T follicular helper cell (primary cell): ENCODE results near the gene PPFIA4.

Experiments used
- DNase-seq: peaks from one replicate; pipeline ENCODE4 v3.0.0-alpha.2; 2020; ENCODE audit warnings: low read depth

The PPFIA4 gene

DNA sequence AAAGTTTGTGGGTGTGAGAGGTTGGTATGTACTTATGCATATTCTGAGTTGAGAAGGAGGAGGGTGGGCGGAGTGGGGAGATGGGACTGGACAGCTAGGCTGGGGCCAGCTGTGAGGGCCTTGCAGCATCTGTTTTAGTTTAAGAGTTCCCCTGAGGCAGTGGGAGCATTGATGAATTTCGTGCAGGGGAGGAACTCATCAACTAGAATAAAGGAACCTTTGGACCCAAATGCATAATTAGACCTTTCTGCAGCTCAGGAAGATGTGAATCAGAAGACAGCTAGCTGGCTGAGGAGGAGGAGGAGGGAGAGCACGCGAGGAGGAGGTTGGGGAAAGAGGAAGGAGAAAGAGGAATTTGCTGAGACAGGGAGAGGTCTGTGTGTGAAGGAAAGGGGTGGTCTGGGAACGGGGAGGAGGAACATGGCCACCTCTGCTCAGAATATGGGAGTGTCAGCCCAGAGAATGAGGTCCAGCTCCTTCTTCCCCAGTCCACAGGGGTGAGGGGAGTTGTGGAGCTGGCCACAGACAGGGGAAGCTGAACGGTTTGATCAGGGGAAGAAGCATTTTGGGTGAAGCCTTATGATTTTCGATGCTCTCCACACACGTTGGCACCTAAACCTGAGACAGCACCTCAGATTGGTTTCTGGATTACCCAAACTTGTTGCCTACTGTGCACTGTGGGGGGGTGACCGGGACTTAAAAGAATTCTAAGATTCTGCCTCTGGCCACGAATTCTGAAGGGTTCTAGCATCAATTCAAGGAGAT, 31.8 kb downstream of the PPFIA4 start:
- DNase-seq, result no peak

DNA sequence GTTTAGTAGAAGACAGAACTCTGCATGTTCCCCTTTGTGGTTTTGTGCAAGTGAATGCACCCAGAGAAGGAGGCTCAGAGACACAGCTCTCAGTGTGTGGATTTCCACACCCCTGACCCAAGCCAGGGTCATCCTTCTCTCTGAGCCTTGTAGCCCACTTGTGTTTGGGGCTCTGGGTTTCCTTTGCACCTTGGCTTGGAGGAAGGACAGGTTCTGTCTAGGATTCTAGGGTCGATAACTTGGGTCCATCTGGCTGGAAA, 32.3 kb downstream of the PPFIA4 start:
- no peak for DNase-seq

DNA sequence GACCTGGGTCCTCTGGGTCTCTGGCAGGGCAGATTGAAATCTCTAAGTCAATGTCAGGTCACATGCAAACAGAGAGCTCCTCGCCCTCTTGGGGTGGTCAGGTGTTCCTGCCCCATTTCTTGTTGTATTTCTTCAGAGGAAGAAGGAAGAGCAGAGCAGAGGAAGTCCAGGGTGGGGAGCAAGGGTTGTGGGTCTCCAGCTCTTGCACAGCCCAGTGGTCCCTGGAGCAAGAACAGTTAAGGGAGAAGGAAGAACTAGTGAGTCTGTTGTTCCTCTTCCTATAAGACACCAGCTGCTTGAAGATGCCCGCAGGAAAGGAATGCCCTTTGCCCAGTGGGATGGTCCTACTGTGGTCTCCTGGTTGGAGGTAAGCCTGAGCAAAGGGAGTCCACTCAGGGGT, 33.2 kb downstream of the PPFIA4 start:
- no peak for DNase-seq

DNA sequence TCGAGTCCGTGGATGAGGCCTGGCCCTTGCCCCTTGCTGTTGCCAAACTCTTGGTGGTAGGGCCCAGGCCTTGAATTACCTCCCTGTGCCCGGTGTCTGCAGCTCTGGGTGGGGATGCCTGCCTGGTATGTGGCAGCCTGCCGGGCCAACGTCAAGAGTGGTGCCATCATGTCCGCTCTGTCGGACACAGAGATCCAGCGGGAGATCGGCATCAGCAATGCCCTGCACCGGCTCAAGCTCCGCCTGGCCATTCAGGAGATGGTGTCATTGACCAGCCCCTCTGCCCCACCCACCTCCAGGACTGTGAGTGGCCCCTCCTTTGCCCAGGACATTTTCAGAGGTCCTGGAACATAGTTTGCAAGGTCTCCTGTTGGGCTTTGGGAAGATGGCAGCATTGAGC, 33.8 kb downstream of the PPFIA4 start:
- DNase-seq, result no peak

DNA sequence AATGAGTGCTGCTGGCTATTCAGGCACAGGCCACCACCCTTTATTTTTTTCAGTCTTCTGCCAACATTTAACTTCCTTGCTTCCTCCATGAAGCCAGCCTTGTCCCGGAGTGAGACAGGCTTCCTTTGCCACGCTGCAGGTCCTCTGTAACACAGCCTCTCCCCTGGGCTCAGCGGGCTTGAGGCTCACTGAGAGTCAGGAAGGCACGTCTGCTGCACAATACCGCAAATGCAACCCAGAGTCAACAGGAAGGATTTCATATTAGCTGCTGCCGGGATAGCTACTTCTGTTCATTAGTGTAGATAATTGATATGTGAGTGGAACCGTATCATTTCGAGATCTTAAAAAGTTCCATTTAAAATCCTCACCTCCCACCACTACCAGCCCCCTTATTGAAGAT, 37.0 kb downstream of the PPFIA4 start:
- no peak for DNase-seq

DNA sequence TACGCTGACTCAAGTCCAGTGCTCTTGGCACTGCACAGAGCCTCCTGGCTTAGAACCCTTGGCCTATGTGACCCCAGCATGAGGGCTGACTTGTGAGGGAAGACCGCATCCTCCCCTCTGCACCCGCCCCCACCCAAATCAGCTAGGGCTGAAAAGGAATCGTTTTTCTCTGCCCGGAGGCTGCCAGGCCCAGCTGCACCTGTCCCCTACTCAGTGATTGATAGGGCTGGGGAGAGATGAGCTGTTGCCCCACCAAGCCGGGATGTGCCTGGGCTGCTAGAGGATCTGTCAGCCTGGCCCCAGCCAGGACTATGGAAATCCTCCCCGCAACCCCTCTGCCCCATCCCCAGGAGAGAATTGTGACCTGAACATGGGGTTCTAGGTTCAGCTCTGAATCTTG, 38.9 kb downstream of the PPFIA4 start:
- no peak for DNase-seq

DNA sequence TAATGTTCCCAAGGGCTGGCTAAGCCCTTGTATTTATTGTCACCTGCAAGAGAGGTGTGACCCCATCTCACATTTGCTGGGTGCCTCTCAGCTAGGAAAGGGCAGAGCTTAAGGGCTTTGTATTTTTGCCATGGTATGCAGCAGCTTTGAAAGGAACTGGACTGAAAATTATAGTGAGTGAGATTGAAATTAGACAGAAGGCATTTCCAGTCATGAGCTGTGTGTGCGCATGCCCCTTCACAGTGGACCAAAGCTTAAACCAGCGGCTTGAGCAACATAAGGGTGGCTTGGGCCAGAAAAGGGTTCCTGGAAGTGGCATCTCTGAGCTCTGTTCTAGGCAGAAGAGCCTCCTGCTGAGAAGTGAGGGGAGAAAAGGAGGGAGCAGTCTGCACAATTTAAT, 39.7 kb downstream of the PPFIA4 start:
- no peak for DNase-seq

DNA sequence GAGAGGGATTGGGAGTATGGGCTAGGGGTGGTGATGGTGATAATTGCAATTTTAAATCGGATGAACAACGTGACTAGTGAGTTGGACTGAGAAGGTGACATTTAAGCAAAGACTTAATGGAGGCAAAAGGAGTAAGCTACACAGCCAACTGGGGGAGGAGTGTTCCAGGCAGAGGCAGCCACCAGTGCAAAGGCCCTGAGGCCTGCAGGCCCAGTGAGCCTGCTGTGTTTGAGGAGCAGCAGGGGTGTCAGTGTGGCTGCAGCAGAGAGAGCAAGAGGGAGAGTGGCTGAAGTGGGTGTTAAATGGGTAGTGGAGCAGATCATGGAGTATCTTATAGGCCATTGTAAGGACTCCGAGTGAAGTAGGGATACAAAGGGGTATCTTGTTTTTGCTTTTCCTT, 40.7 kb downstream of the PPFIA4 start:
- no peak for DNase-seq

DNA sequence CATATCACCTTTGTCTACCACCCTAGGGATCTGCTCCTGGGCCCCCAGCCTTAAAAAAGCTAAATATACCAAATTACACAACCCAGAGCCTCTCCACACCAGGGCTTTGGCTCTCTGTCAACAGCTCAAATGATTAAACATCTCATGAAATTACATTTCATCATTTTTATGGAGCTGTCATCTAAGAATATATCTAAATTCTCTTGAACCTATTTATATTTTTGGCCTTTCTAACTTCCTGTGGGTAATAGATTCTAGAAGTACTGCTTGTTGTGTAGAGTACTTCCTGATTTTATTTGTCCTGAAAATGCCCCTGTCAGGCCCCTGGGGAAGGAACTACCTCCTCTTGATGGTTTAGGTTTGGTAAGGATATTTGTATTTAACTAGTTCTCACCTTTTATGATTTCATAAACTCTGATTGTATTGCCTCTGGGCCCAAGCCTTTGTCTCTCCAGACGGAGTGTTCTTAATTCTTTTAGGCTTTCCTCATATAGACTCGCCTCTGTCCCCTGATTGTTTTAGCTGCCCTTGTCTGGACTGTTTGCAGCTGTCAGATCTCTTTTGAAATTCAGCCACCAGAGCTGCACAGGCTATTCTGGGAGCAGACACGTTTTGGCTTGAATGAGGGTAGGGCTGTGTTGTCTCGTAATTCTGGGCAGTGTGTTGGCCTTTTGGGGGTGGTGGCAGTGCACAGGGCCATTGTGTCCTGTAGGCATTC, 42.9 kb downstream of the PPFIA4 start:
- DNase-seq, result no peak

DNA sequence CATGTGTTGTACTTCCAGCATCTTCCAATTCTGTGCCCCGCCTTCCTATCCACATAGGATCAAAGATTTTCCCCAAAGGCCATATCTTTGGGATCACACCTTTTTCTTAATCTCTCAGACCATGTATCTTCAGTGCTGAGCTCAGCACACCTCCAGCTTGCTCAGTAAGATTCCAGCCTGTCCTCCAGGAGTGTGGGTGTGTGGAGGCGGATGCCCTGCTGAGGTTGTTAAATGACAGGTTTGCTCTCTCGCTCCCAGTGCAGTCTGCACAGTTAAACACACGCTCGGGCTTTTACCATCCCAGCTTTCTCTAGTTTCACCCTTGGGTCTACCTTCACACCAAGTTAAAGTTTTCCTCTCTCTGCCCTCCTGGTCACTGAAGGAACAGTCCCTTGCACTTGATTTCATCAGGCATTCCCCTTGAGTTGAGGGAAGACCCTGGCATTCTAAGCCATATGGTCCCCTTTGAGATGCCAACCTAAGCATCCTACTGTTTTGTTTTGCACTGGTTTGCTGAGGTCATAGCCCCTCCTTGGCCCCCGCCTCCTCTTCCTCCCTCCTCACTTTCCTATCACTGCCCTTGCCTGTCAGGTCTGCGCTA, 45.8 kb downstream of the PPFIA4 start:
- DNase-seq, result no peak

DNA sequence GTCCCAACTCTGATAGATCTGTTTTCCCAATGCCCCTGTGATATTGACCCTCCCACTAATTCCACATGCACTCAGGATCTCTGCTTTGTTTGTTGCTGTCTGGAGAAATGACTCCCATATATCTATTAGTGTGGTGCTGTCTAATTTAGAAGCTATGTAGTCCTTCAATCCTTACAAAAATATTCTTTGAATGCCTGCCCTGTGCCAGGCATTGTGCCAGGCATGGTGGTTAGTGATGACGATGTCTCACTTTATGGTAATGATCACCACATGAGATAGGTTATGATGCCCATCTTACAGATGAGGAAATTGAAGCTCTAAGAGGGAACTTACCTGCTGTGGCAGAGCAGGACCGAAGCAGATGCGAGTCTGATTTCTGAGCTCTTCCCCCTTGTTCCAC, 46.6 kb downstream of the PPFIA4 start:
- DNase-seq, result no peak

DNA sequence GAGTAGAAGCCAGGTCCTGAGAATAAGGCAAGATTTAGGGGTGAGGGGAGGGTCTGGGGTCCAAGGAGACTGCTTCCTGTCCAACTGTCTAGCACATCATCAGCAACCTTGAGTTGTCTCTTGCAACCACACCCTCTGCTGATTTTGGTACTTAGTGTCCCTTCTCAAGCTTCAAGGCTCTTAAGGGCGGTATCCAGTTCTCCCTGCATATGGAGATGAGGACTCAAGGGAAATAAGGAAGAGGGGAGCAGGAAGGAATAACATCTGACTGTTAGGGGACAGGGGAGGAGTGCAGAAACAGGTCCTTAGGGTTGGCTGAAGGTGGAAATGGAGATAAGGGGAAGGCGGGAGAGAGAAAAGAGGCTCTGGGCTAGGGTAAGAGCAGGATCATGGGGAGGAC, 47.2 kb downstream of the PPFIA4 start:
- no peak for DNase-seq

DNA sequence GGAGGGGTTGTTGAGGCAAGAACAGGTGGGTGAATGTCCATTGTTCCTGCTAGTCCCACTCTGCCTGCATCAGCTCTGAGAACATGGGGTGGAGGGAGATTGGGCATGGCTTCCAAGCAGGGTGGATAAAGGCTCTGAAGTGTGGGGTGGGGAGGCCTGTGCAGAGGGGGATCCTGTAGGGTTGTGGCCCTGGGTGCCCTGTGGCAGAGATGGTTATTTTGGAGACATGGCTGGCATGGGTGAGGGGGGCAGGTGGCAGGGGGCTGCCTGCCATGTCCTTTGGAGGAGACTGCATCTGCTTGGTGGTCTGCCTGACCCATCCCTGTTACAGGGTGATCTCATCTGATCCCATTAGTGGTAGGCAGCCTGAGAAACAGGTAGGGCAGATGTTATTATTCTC, 48.3 kb downstream of the PPFIA4 start:
- no peak for DNase-seq

DNA sequence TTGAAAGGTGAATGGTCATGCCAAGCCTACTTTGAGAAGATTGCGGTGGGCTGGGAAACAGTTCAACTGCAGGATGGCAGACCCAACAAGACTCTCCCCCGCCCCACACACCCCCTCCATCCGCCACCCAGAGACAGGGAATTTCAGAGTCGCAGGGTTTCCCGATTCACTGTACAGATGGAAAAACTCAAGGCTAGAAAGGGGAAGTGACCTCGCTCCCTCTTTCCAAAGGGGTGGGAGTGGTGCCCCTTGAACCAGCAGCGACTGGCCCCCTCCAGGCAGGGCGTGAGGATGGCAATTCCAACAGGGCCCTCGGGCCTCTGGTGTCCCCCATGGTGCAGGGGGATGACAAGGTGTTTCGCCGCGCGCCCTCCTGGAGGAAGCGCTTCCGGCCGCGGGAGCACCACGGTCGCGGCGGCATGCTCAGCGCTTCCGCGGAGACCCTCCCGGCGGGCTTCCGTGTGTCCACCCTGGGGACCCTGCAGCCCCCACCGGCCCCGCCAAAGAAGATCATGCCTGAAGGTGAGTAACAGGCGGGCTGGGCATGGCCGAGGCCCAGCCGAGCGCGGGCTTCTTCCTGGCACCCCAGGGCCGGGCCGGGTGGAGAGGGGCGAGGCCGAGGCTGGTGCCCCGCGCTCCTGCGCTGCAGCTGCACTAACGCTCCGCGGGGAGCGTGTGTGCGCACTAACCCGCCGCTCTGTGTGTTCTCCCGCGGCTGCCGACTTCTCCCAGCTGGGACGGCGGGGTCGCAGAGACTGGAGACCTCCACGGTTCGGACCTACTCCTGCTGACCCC, 49.1 kb downstream of the PPFIA4 start:
- no peak for DNase-seq

DNA sequence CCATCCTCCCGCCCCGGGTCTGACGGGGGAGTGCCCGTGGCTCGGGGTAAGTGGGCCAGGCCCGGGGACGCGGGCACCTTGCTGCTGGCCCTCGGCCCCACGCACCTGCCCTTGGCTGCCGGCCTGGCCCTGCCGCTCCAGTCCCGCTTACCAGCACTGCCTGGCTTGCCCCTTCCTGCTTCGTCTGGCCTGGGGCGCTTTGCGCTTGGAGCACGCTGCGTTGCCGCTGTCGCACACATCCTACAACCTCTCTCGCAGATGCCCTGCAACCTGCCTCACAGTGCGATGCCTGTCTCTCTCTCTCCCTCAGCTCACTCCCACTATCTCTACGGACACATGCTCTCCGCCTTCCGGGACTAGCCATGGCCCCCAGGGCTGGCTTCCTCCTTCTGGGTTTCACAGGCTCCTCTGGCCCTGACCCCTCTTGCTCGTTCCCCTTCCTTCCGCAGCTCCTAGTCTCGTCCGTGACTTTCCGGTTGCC, 49.8 kb downstream of the PPFIA4 start:
- DNase-seq, result no peak

DNA sequence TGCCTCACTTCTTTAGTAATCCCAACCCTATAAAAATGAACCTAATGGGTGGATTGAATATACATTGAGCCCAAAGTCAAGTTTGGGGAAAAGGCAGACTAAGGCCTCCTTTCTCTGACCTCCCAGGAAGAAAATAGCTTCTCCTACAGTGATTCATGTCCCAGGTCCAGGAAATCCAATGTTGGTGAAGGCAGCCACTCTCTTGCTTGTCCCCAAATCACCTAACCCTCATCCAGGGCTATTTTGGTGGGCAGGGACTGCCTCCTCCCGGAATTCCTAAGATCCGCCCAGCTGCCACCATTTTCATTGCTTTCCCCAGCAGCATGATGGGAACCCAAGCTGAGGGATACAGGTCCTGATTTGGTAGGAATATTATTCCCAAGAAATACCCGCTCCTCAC, 51.1 kb downstream of the PPFIA4 start:
- no peak for DNase-seq

DNA sequence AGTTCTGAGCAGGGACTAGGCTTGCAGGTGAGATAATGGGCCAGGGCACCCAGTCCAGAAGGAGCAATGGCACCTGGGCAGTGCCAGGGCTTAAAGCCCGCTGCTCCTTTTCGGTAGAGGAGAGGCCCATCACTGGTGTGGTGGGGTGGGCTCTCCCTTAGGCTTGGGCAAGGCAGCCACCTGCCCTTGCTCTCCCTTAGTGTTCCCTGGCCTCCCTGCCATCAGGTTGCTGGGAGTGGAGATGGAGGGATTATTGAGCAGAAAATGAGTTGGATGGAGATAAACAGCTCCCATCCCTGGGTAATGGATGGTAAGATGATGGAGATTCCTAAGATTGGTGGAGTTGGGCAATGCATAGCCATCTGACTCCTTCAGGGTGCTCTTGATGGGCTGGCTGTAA, 51.7 kb downstream of the PPFIA4 start:
- no peak for DNase-seq

DNA sequence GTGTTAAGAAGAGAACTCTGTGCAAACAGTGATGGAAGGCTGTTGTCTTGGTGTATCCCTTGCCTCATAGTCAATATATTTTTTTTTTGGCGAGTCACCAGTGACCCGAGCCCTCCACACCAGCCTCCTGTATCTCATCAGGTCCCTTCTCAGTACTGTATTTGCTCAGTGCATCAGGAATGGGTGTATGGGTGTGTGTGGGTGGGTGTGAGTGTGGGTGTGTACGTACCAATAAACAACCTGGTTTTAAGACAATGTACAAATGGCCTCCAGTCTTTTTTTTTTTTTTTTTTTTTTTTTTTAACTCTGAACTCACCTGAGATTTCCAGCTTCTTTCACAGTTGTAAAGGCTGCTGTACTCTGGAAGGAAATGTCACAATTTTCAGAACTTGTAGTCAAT, 52.2 kb downstream of the PPFIA4 start:
- DNase-seq, result no peak

DNA sequence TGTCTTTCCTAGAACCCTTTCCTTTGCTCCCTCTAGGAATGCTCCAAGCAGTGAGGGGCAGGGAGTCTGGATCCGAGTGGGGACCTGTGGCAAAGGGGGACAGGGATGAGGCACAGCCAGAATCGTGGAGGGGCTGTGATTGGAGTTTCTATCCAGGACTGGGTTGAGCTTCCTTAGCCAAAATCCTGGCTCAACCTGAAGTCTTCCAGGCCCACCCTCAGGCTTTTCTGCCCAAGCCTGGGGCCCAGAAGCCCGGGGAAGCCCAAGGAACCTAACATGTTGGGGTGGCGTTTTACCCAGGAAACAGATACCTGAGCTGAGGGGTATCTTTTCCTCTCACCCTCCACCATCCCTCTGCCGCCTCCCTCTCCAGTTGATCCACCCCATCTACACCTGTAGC, 54.2 kb downstream of the PPFIA4 start:
- DNase-seq, result no peak

DNA sequence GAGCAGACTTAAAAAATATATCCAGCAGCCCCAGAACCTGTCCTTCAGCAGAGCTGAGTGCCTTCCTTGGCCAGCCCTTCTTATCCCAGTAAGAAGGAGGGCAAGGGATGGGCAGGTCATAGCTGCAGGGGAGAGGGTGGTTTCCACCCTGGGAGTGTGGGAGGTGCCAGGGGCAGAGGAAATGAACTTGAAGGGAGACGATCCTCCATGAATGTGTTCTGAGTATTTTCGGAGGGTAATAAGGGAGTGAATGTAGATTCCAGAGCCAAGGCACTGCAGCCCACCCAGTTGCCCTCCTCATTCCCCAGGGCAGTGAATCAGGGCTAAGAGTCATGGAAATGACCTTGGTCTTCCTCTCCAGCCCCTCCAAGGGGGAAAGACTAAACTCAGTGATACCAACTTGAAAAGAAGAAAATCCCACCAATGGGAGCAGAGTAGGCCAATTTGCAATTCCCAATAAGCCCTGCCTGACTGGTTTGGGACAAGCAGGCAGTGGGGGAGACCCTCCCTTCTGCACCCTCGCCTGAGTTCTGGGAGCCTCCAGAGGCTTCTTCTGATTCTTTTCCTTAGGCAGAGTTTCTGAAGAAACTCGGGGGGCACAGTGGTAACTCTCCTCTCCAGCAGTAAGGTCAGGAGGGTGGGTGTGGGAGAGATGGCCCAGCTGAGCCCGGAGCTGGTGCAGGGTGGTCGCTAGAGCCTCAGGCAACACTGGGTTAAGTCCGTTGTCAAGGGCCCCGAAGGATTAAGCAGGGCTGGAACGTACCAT, 55.4 kb downstream of the PPFIA4 start:
- no peak for DNase-seq

DNA sequence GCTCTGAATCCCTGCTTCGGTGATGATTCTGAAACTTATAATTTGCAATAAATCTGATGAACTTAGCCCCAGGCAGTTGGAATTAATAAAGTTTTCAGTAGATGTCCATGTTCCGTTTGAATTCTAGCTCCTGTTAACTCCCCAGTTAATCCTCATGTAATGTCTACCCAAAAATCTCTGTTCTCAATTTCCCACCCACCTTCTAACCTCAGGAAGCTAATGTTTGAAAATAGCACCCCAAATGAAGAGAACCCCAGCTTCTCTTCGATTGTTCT, 55.9 kb downstream of the PPFIA4 start:
- DNase-seq, result no peak
